B cell (primary cell): ENCODE data around the gene WNK2.

ENCODE experiments used
- CTCF ChIP-seq: fragments of 200-600 bp; IDR thresholded peaks from one replicate; pipeline ENCODE4 v1.8.0; 2022; ENCODE audit warnings: antibody characterized with exemption, mild to moderate bottlenecking
- EZH2 ChIP-seq: IDR thresholded peaks from 2 replicates; pipeline ENCODE4 v1.6.1; 2012; ENCODE audit warnings: borderline replicate concordance, low read depth, mild to moderate bottlenecking, moderate library complexity, low read length; ENCODE audit not compliant: insufficient read depth, poor library complexity, severe bottlenecking

GRCh38 chr9:93178851-93179786, 4.8 kb upstream of the WNK2 start:
- TF ChIP-seq CTCF: no peak
- no peak for TF ChIP-seq EZH2
